Gastrocnemius medialis (tissue), 4 donors: ENCODE measurements around the gene NSMCE1.

ENCODE experiments used
- POLR2A ChIP-seq, 2 donors: fragments of 450-650 bp; IDR thresholded peaks; one replicate each; pipeline ENCODE4 v1.6.1; 2017; ENCODE audit warnings: antibody characterized with exemption in 2 of 2, mild to moderate bottlenecking in 2 of 2, moderate library complexity in 2 of 2
- TF ChIP-seq, protein P1 (sequence below), 5 experiments: fragments of 450-650 bp in 3 of 5; fragments of 200-600 bp in 2 of 5; sonication (generic) in 2 of 5; IDR thresholded peaks in 4 of 5; conservative IDR thresholded peaks in 1 of 5; 1 replicate in 4 of 5; 2 replicates in 1 of 5; pipeline ENCODE4 v1.5.1; 2016 to 2019; ENCODE audit warnings: antibody characterized with exemption in 5 of 5, mild to moderate bottlenecking in 3 of 5, moderate library complexity in 3 of 5

DNA sequence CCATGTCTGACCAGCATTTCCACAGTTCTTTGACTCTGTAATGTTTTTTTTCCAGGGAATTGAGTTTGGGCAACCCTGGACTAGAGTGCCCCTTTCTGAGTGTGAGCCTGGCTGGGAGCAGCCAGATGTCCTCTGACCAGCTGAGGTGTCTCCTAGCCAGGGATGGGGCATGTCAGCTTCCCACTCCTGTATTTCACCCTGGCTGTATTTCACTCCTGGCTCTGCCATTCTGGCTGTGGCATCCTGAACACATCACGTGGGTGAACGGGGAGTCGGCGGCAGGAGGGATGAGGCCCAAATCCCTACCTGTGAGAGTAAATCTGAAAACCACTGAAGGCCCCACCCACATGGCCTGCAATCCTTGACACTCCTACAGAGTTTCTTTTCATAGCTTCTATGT lies 34.0 kb downstream of the NSMCE1 start:
- TF ChIP-seq, protein P1, sequence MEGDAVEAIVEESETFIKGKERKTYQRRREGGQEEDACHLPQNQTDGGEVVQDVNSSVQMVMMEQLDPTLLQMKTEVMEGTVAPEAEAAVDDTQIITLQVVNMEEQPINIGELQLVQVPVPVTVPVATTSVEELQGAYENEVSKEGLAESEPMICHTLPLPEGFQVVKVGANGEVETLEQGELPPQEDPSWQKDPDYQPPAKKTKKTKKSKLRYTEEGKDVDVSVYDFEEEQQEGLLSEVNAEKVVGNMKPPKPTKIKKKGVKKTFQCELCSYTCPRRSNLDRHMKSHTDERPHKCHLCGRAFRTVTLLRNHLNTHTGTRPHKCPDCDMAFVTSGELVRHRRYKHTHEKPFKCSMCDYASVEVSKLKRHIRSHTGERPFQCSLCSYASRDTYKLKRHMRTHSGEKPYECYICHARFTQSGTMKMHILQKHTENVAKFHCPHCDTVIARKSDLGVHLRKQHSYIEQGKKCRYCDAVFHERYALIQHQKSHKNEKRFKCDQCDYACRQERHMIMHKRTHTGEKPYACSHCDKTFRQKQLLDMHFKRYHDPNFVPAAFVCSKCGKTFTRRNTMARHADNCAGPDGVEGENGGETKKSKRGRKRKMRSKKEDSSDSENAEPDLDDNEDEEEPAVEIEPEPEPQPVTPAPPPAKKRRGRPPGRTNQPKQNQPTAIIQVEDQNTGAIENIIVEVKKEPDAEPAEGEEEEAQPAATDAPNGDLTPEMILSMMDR (IDR thresholded peaks at IDR 0.05 in 4 of 5, conservative IDR thresholded peaks at IDR 0.05 in 1 of 5) = no peak
- TF ChIP-seq POLR2A (IDR thresholded peaks at IDR 0.05) = no peak
